Measurements from ENCODE around the gene TAF5L.

Gene TAF5L

GRCh38 chr1:229619002-229619401 is 6.9 kb downstream of the TAF5L start:
- Histone ChIP-seq H3K36me3 (ENCODE audit: insufficient read depth) (no peaks in the 10 kb centered on the region), H3K4me3 (IDR thresholded peaks at IDR 0.05; ENCODE audit: insufficient read depth, low read depth, low read length) (peak overlapping the region; percentile 22), H3K27me3 (ENCODE audit: insufficient read depth, low read depth) (no peaks in the 10 kb centered on the region), H3K9ac (no peak overlapping the region), H4K20me1 (ENCODE audit: insufficient read depth) (no peaks in the 10 kb centered on the region; the same call in 1 of the 2 replicates), H3K4me2 (peak overlapping the region; percentile 36; the same call in 1 of the 2 replicates), H3K27ac (no peak overlapping the region), H3K4me1 (ENCODE audit: low read depth, poor library complexity, severe bottlenecking) (peaks cover 50% of the 10 kb centered on the region), H3K79me2 (ENCODE audit: insufficient read depth, low read depth) (peaks cover 94% of the 10 kb centered on the region), H2AFZ (ENCODE audit: low read depth) (no peak overlapping the region)
- TF ChIP-seq CTCF (conservative IDR thresholded peaks at IDR 0.05; ENCODE audit: low read depth, low read length), result no peak

DNA sequence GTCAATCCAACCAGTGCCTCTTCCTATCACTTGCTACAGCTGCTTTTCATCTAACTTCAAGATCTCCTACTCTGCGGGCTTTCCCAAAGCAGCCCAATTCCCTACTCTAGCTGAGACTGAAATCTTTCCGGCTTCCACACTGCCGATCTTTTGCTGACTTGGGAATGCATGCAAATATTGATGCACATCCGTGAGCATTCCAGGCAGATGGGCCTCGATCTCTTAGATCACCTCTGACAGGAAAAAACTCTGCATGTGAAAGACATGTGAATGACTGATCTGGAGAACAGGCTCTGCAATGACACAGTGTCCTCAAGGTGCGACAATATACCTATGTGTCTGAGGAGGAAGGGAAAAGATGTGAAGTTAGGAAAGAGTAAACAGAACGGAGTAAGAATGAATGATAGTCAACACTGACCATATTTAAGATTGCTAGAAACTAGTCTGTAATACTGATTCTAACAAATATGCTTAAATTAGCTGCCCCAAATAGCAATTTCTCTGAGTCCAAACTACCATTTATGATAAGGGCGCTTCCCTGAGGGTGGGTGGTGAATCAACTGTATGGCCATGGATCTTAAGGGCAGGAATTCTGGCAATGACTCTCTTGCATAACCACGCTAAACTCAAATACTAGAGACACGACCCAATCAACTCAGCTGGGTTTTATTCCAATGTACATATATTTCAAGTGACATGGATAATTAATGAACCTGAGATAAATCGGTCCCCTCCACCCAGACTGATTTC is 8.4 kb downstream of the TAF5L start:
- H3K4me3 ChIP-seq (IDR thresholded peaks at IDR 0.05; ENCODE audit: insufficient read depth, low read depth, low read length), result no peak overlapping the region
- H2AFZ ChIP-seq (ENCODE audit: low read depth), result no peak overlapping the region
- H3K27me3 ChIP-seq (ENCODE audit: insufficient read depth, low read depth), result no peaks in the 10 kb centered on the region
- peaks cover 40% of the 10 kb centered on the region for H3K4me1 ChIP-seq (ENCODE audit: low read depth, poor library complexity, severe bottlenecking)
- no peak overlapping the region for H3K9ac ChIP-seq
- H3K36me3 ChIP-seq (ENCODE audit: insufficient read depth), result no peaks in the 10 kb centered on the region; the same call in 1 of the 2 replicates
- peaks cover 82% of the 10 kb centered on the region for H3K79me2 ChIP-seq (ENCODE audit: insufficient read depth, low read depth)
- no peak for TF ChIP-seq CTCF (conservative IDR thresholded peaks at IDR 0.05; ENCODE audit: low read depth, low read length)
- H3K4me2 ChIP-seq, result no peak overlapping the region
- no peak overlapping the region for H3K27ac ChIP-seq
- no peaks in the 10 kb centered on the region; the same call in 1 of the 2 replicates for H4K20me1 ChIP-seq (ENCODE audit: insufficient read depth)

DNA sequence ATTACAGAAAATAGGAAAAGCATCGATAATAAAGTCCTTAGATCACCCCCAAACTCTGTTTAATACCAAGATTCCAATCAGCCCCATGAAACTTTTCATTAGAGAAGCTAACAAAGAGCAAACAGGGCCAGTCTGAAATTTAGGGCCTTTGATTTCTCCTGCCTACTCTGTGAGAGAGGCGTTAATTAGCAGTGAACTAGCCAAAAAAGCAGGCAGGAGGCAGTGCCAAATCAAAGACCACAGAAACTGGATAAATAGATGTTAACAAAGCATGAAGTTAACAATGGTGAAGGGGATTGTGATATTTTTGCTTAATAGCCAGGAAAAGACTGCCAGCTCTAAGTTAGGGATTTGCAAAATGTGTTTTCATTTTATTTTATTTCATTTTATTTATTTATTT is 11.2 kb downstream of the TAF5L start:
- Histone ChIP-seq H3K4me2 (no peak overlapping the region), H3K79me2 (ENCODE audit: insufficient read depth, low read depth) (peaks cover 54% of the 10 kb centered on the region), H3K27me3 (ENCODE audit: insufficient read depth, low read depth) (no peaks in the 10 kb centered on the region), H3K4me1 (ENCODE audit: low read depth, poor library complexity, severe bottlenecking) (peaks cover 15% of the 10 kb centered on the region), H2AFZ (ENCODE audit: low read depth) (no peak overlapping the region), H3K36me3 (ENCODE audit: insufficient read depth) (peaks cover 10% of the 10 kb centered on the region; the same call in 1 of the 2 replicates), H3K4me3 (IDR thresholded peaks at IDR 0.05; ENCODE audit: insufficient read depth, low read depth, low read length) (no peak overlapping the region), H3K27ac (no peak overlapping the region), H3K9ac (no peak overlapping the region), H4K20me1 (ENCODE audit: insufficient read depth) (no peaks in the 10 kb centered on the region)
- TF ChIP-seq CTCF (conservative IDR thresholded peaks at IDR 0.05; ENCODE audit: low read depth, low read length), result no peak

GRCh38 chr1:229613938-229614337 is 12.0 kb downstream of the TAF5L start:
- H4K20me1 ChIP-seq (ENCODE audit: insufficient read depth), result no peaks in the 10 kb centered on the region
- H3K4me1 ChIP-seq (ENCODE audit: low read depth, poor library complexity, severe bottlenecking), result peaks cover 8% of the 10 kb centered on the region
- H3K27ac ChIP-seq, result no peak overlapping the region
- no peak overlapping the region for H3K4me2 ChIP-seq
- no peak for TF ChIP-seq CTCF (conservative IDR thresholded peaks at IDR 0.05; ENCODE audit: low read depth, low read length)
- H3K36me3 ChIP-seq (ENCODE audit: insufficient read depth), result peaks cover 14% of the 10 kb centered on the region; the same call in 1 of the 2 replicates
- H3K9ac ChIP-seq, result no peak overlapping the region
- H3K4me3 ChIP-seq (IDR thresholded peaks at IDR 0.05; ENCODE audit: insufficient read depth, low read depth, low read length), result no peak overlapping the region
- no peak overlapping the region for H2AFZ ChIP-seq (ENCODE audit: low read depth)
- peaks cover 47% of the 10 kb centered on the region for H3K79me2 ChIP-seq (ENCODE audit: insufficient read depth, low read depth)
- H3K27me3 ChIP-seq (ENCODE audit: insufficient read depth, low read depth), result no peaks in the 10 kb centered on the region
